Measurements from ENCODE around the gene PLA2G4E.

PLA2G4E gene

GRCh38 chr15:42062284-42062806 lies 41.5 kb upstream of the PLA2G4E start:
- in situ Hi-C loops (cut with HindIII; ENCODE audit: low pct_ligation_motif_present, low sequenced_read_pairs), result no loop called here
- no peak for TF ChIP-seq CTCF (IDR thresholded peaks at IDR 0.05; ENCODE audit: low read depth, low read length, missing control alignments)
- Histone ChIP-seq H3K36me3 (replicated peaks) (no peaks in the 10 kb centered on the region), H3K4me3 (ENCODE audit: low read depth, low read length) (no peak overlapping the region), H3K27me3 (replicated peaks) (no peaks in the 10 kb centered on the region), H3K27ac (no peak overlapping the region)
- no peak for DNase-seq

- Histone ChIP-seq H3K27me3 (replicated peaks) (no peaks in the 10 kb centered on the region), H3K4me3 (ENCODE audit: low read depth, low read length) (no peak overlapping the region), H3K27ac (no peak overlapping the region), H3K36me3 (replicated peaks) (no peaks in the 10 kb centered on the region)
- in situ Hi-C loops (cut with HindIII; ENCODE audit: low pct_ligation_motif_present, low sequenced_read_pairs), result no loop called here
- TF ChIP-seq CTCF (IDR thresholded peaks at IDR 0.05; ENCODE audit: low read depth, low read length, missing control alignments), result no peak
- no peak for DNase-seq
Measured at GRCh38 chr15:42060797-42061196, 40.0 kb upstream of the PLA2G4E start.

- in situ Hi-C loops (cut with HindIII; ENCODE audit: low pct_ligation_motif_present, low sequenced_read_pairs), result no loop called here
- H3K27me3 ChIP-seq (replicated peaks), result no peaks in the 10 kb centered on the region
- no peaks in the 10 kb centered on the region for H3K36me3 ChIP-seq (replicated peaks)
- H3K27ac ChIP-seq, result no peak overlapping the region
- DNase-seq, result no peak
- no peak overlapping the region for H3K4me3 ChIP-seq (ENCODE audit: low read depth, low read length)
- no peak for TF ChIP-seq CTCF (IDR thresholded peaks at IDR 0.05; ENCODE audit: low read depth, low read length, missing control alignments)
Measured at GRCh38 chr15:42060477-42060763, 39.6 kb upstream of the PLA2G4E start.

GRCh38 chr15:42059661-42060476 lies 39.0 kb upstream of the PLA2G4E start:
- DNase-seq, result peak; percentile 43
- in situ Hi-C loops (cut with HindIII; ENCODE audit: low pct_ligation_motif_present, low sequenced_read_pairs), result no loop called here

GRCh38 chr15:42058791-42059190 lies 37.9 kb upstream of the PLA2G4E start:
- Histone ChIP-seq H3K27me3 (replicated peaks) (no peaks in the 10 kb centered on the region), H3K27ac (no peak overlapping the region), H3K4me3 (ENCODE audit: low read depth, low read length) (no peak overlapping the region), H3K36me3 (replicated peaks) (no peaks in the 10 kb centered on the region)
- in situ Hi-C loops (cut with HindIII; ENCODE audit: low pct_ligation_motif_present, low sequenced_read_pairs), result no loop called here
- no peak for DNase-seq
- no peak for TF ChIP-seq CTCF (IDR thresholded peaks at IDR 0.05; ENCODE audit: low read depth, low read length, missing control alignments)

More at GRCh38 chr15:42059661-42060476, 39.0 kb upstream of the PLA2G4E start:
- no peak overlapping the region for H3K27ac ChIP-seq
- peak; percentile 95 for TF ChIP-seq CTCF (IDR thresholded peaks at IDR 0.05; ENCODE audit: low read depth, low read length, missing control alignments)
- no peaks in the 10 kb centered on the region for H3K36me3 ChIP-seq (replicated peaks)
- H3K27me3 ChIP-seq (replicated peaks), result no peaks in the 10 kb centered on the region
- H3K4me3 ChIP-seq (ENCODE audit: low read depth, low read length), result no peak overlapping the region
